ENCODE data around the gene AIFM3. TPM values are rescaled to one million over a fixed set of nuclear protein-coding genes. Genes with fewer than 3 reads are reported as not detected.

The AIFM3 gene
- total and polyA plus RNA-seq, 7 donors: 0.66 to 105 (median 1.9) TPM

GRCh38 chr22:20951932-20952380 is 15.1 kb upstream of the AIFM3 start:
- Histone ChIP-seq H3K9me3 (no peaks in the 10 kb centered on the region), H3K4me1 (peaks cover 0 to 7% (median 3%) of the 10 kb centered on the region in 4 donors), H3K36me3 (peaks cover 0 to 48% (median 19%) of the 10 kb centered on the region in 4 donors), H3K4me3 (no peak overlapping the region), H3K27me3 (no peaks in the 10 kb centered on the region), H3K27ac (no peak overlapping the region)
- TF ChIP-seq POLR2AphosphoS5 (IDR thresholded peaks at IDR 0.05) (no peak), EP300 (IDR thresholded peaks at IDR 0.05) (no peak), POLR2A (IDR thresholded peaks at IDR 0.05) (no peak)
- TF ChIP-seq, protein P1, sequence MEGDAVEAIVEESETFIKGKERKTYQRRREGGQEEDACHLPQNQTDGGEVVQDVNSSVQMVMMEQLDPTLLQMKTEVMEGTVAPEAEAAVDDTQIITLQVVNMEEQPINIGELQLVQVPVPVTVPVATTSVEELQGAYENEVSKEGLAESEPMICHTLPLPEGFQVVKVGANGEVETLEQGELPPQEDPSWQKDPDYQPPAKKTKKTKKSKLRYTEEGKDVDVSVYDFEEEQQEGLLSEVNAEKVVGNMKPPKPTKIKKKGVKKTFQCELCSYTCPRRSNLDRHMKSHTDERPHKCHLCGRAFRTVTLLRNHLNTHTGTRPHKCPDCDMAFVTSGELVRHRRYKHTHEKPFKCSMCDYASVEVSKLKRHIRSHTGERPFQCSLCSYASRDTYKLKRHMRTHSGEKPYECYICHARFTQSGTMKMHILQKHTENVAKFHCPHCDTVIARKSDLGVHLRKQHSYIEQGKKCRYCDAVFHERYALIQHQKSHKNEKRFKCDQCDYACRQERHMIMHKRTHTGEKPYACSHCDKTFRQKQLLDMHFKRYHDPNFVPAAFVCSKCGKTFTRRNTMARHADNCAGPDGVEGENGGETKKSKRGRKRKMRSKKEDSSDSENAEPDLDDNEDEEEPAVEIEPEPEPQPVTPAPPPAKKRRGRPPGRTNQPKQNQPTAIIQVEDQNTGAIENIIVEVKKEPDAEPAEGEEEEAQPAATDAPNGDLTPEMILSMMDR (IDR thresholded peaks at IDR 0.05): no peak
- WGBS, 2 donors: 40 to 79% methylated on average over 8 of the region's 8 CpGs
- no peak for DNase-seq
- intact Hi-C loops (cut with DNase I): no loop called here

DNA sequence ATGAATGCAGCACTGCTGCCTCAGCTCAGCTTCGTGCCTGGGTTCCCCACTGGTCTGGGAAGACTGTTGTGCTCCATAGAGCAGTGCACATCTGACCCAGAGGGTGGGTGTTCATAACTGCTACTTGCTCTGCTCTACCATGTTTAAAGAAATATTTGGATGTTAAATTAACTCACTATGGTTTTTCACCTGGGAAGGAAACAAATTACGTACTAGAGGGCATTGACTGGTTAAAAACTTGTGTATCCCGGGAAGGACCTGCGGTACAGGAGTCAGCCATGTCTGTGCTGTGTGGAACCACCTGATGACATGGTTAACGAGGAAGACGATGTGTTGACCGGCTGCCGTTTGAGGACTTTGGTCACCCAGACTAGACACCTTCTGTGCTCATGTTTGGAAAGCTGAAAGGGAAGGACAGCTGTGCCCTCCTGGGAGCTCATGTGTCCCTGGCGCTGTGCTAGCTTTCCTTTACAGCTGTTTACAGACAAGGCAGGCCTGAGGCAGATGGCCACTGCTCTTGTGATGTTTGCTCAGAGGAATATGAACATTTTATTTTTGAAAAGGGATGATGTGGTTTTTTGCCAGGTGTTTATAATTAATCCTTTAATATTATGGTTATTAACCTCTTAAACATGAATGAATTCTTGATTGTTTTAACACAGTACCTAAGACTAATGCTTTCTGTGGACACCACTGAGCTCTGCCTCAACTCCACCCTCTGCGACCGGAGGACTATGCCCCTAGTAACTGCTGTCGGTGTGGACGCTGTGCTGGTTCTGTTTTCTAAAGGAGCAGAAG is 14.3 kb upstream of the AIFM3 start:
- H3K27ac ChIP-seq: no peak overlapping the region
- intact Hi-C loops (cut with DNase I): no loop called here
- no peaks in the 10 kb centered on the region for H3K27me3 ChIP-seq
- H3K4me1 ChIP-seq: peaks cover 0 to 9% (median 5%) of the 10 kb centered on the region in 4 donors
- no peak for DNase-seq
- peaks cover 0 to 48% (median 19%) of the 10 kb centered on the region in 4 donors for H3K36me3 ChIP-seq
- no peaks in the 10 kb centered on the region for H3K9me3 ChIP-seq
- 18 to 67% methylated on average over 13 of the region's 13 CpGs for WGBS, 2 donors
- no peak overlapping the region for H3K4me3 ChIP-seq
- TF ChIP-seq, protein P1 (IDR thresholded peaks at IDR 0.05): no peak
- TF ChIP-seq POLR2AphosphoS5 (IDR thresholded peaks at IDR 0.05): no peak
- no peak for TF ChIP-seq EP300 (IDR thresholded peaks at IDR 0.05)
- no peak for TF ChIP-seq POLR2A (IDR thresholded peaks at IDR 0.05)

DNA sequence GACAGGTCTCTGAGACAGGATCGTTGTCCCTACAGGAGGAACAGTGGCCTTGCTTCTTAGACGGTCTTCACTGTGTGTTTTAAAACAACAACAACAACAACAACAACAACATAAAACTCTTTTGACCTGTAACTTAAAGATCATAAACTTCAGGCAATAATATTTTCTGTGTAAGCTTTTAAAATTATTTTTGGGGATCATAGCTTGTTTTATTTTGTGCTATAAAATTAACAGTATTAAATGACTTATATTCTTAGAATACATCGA is 13.8 kb upstream of the AIFM3 start:
- H3K36me3 ChIP-seq: peaks cover 0 to 48% (median 19%) of the 10 kb centered on the region in 4 donors
- H3K27ac ChIP-seq: no peak overlapping the region
- no peaks in the 10 kb centered on the region for H3K9me3 ChIP-seq
- WGBS, 2 donors: 14 to 60% methylated on average over 3 of the region's 3 CpGs
- H3K4me3 ChIP-seq: no peak overlapping the region
- DNase-seq: no peak
- H3K4me1 ChIP-seq: peaks cover 0 to 15% (median 10%) of the 10 kb centered on the region in 4 donors
- TF ChIP-seq EP300 (IDR thresholded peaks at IDR 0.05): no peak
- no peak for TF ChIP-seq POLR2A (IDR thresholded peaks at IDR 0.05)
- TF ChIP-seq POLR2AphosphoS5 (IDR thresholded peaks at IDR 0.05): no peak
- TF ChIP-seq, protein P1 (IDR thresholded peaks at IDR 0.05): no peak
- intact Hi-C loops (cut with DNase I): no loop called here
- no peaks in the 10 kb centered on the region for H3K27me3 ChIP-seq

- H3K27ac ChIP-seq: no peak overlapping the region
- TF ChIP-seq, protein P1 (IDR thresholded peaks at IDR 0.05): no peak
- TF ChIP-seq POLR2AphosphoS5 (IDR thresholded peaks at IDR 0.05) (no peak), POLR2A (IDR thresholded peaks at IDR 0.05) (no peak), EP300 (IDR thresholded peaks at IDR 0.05) (no peak)
- DNase-seq: peak; percentile 66
- no peaks in the 10 kb centered on the region for H3K27me3 ChIP-seq
- H3K36me3 ChIP-seq: peaks cover 0 to 48% (median 19%) of the 10 kb centered on the region in 4 donors
- H3K9me3 ChIP-seq: no peaks in the 10 kb centered on the region
- WGBS, 2 donors: 39 to 78% methylated on average over 8 of the region's 8 CpGs
- peaks cover 0 to 17% (median 11%) of the 10 kb centered on the region in 4 donors for H3K4me1 ChIP-seq
- intact Hi-C loops (cut with DNase I): no loop called here
- no peak overlapping the region for H3K4me3 ChIP-seq
Observed at GRCh38 chr22:20953668-20954500, 13.2 kb upstream of the AIFM3 start.
